HG02763 (cell line): Measurements from ENCODE around the gene GOLPH3.
"Not testable (repeated sequence)": the region's sequence is repeated elsewhere in the genome, so short reads cannot be mapped to it uniquely, and the experiment has no call there.

Experiments used
- ATAC-seq: cut with Tn5 transposase; IDR thresholded peaks from one replicate; pipeline ENCODE4 v1.9.1; 2021; ENCODE audit warnings: mild to moderate bottlenecking, moderate library complexity; ENCODE audit not compliant: unreplicated experiment

Gene GOLPH3

DNA sequence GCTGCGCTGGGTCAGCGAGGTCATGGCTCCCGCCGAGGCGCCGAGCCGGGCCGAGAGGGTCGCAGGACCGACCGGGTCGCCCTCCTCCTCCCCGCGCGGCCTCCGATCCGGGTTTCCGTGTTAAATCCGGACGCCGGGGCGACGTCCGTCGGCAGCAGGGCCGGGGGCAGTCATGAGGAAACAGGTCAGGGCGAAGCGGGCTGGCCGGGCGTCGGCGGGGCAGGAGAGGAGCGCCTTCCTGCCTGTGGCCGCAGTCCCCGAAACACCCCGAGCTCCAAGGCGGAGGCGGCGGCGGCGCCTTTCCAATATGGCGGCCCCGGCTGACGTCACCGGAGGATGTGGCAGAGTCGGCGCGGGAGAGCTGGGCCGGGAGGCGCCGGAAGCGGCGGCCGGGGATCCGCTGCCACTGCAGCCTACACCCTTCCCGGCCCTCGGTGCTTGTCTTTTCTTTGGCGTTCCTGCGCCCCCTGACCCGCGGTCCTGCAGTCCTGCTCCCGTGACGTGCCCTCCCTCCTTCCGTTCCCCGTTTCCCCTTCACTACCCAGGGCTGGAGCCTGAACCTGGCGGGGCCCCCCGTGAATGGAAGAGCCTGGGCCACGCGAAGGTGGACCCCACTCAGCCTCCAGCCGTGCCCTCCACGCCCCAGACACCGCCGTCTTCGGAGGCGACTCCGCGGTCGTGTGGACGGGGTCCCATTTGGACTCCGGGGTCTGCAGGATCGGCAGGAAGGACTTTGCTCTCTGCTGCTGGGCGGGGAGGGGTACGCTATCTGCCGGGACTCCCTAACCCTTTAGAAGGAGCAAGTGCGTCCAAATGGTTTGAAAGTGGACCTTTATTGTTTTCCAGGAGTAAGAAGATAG is at the start of gene GOLPH3:
Gene GOLPH3, minus strand, starts transcription at position 309 of the 860 bp plus-strand sequence. Its CDS starts 285 bp downstream, at position 24.
- ATAC-seq: peak; percentile 80

DNA sequence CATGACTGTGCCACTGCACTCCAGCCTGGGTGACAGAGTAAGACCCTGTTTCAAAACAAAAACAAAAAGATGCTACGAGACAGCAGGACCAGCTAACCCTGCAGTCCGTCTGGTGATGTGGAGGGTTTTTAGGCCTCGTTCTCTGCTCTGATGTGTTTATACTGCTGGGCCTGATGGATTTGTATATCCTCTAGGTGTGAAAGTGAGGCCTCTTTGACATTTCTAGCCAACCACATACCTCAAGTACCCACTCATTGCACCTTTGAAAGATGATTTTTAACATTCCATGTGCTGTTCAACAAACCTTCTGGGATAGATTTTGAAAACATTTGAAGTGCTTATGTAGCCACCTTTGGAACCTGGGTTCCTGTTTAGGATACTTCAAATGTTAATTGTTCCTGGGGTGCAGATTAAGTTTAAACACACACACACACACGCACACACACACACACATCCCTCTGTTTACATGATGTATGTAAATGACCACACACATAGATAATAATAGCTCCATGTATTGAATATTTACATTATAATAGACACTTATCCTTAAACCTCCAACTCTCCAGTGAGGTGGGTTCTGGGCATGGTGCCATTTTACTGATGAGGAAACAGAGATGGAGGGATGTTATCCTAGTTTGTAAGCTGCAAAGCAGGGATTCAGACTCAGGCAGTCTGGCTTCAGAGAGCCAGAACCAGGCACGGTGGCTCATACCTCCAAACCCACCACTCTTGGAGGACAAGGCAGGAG is 48.8 kb upstream of the GOLPH3 start:
- no peak for ATAC-seq

- ATAC-seq: no peak
Measured at GRCh38 chr5:32217886-32218396, 43.8 kb upstream of the GOLPH3 start.

GRCh38 chr5:32214344-32214743 is 40.2 kb upstream of the GOLPH3 start:
- ATAC-seq: not testable (repeated sequence)

- ATAC-seq: no peak
Measured at GRCh38 chr5:32210151-32210550, 36.0 kb upstream of the GOLPH3 start.

DNA sequence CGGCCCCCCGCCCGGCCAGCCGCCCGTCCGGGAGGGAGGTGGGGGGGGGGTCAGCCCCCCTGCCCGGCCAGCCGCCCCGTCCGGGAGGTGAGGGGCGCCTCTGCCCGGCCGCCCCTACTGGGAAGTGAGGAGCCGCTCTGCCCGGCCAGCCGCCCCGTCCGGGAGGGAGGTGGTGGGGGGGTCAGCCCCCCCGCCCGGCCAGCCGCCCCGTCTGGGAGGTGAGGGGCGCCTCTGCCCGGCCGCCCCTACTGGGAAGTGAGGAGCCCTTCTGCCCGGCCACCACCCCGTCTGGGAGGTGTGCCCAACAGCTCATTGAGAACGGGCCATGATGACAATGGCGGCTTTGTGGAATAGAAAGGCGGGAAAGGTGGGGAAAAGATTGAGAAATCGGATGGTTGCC is 34.7 kb upstream of the GOLPH3 start:
- ATAC-seq: not testable (repeated sequence)

DNA sequence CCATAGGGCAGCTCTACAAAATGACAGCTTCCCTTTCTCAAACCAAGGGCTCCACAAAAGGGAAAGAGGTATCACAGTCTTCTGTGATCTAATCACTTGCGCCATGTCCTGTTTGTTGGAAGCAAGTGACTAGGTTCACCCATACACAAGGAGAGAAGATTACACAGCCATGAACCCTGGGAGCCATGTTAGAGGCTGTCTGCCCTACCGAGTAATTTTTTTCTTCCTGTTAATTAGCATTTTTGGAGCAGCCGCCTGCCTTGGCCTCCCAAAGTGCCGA is 33.2 kb upstream of the GOLPH3 start:
- ATAC-seq: no peak

DNA sequence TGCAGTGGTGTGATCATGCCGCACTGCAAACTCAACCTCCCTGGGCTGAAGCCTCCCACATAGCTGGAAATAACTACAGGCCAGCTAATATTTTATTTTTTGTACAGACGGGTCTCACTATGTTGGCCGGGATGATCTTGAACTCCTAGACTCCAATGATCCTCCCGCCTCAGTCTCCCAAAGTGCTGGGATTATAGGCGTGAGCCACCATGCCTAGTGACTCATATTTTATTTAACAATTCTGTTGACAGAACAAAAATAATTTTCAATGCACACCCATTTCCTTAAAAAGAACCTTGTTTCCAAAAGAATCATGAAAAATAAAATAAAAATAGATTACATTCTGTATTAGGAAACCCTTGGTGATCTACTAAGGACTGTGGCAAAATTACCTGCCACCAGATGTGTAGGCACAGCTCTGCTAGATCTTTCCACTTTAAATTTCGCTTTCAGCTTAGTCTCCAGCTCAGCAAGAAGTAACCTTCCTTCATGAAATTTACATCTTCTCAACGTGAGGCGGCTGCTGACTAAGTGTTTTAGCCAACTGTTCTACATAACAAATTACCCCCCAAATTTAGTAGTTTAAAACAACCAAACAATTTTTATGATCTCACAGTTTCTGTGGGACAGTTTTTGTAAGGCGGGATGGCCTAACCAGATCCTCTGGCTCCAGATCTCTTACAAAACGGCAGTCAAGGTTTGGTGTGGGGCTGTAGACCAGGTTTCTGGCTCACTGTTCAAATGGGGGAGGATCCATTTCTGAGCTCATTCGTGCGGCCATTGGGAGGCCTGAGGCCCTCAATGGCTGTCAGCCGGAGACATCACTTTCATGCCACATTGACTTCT is 32.6 kb upstream of the GOLPH3 start:
- no peak for ATAC-seq

DNA sequence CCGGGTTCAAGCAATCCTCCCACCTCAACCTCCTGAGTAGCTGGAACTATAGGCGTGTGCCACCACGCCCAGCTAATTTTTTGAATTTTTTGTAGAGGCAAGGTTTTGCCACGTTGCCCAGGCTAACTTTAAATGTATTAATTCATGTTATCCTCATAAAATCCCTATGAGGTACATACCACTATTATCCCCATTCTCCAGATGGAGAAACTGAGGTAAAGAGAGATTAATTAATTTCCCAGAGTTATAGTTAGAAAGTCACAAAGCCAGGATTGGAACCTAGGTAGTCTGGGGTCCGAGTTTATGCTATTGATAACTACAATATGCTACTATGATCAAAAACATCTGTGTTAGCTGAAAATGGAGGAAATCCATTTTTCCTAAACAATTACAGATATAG is 31.9 kb upstream of the GOLPH3 start:
- ATAC-seq: no peak

DNA sequence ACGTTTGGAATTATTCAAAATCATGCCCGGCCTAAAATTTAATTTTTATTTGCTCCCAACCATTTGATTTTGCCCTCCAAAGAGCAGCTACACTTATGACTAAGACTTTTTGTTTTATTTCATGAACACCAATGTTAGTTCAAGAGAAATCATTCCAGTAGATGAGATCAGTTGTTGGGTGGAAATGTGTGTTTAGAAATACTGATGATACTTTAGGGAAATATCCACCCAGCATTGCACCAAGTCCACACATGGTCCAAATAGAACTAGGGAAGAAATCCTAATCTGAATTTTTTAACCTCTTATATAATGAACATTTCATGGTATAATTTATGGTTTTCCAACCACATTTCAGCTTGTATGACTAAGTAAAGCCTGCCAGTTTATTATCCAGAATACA is 28.3 kb upstream of the GOLPH3 start:
- ATAC-seq: no peak

- ATAC-seq: no peak
Measured at GRCh38 chr5:32201122-32201753, 27.1 kb upstream of the GOLPH3 start.

DNA sequence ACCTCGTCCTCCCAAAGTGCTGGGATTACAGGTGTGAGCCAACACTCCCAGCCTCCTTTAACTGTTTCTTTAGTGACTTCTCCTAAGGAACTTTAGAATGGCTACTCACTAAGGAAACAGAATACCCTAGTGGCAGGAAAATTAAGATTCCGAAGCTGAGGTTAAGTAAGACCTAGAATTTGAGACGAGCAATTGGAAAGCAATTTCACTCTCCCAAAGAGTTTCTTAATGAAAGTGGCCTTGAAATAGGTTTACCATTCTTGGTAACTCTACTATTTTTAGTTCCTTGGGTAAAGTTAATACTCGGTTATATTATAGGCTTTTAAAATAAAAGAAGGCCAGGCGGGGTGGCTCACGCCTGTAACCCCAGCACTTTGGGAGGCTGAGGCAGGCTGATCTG is 22.9 kb upstream of the GOLPH3 start:
- ATAC-seq: no peak

DNA sequence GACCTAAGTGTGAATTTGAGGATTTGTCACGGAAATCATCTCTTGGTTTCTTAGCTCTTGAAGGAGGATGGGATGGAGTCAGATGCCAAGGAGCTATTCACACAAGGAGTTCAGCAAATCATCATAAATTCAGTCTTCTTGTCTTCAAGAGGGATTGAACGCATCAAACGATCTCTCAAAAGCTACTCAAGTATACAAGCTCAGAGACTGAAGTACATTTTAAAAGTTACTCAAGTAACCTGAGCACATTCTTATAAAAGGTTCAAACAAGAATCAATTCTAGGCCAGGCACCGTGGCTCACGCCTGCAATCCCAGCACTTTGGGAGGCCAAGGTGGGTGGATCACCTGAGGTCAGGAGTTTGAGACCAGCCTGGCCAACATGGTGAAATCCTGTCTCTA is 21.1 kb upstream of the GOLPH3 start:
- ATAC-seq: no peak

- ATAC-seq: peak; percentile 60
Measured at GRCh38 chr5:32193591-32193990, 19.5 kb upstream of the GOLPH3 start.

GRCh38 chr5:32190095-32190494 is 16.0 kb upstream of the GOLPH3 start:
- ATAC-seq: no peak

DNA sequence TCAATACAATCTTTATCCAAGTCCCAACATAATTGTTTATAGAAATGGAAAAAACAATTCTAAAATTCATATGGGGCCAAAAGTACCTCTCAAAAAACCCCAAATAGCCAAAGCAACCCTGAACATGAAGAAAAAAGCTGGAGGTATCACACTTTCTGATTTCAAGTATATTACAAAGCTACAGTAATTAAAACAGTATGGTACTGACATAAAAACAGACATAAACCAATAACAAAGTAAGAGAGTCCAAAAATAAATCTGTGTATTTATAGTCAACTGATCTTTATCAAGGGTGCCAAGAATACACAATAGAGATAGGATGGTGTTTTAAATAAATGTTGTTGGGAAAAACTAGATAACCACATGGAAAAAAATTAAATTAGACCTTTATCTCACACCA is 13.6 kb upstream of the GOLPH3 start:
- no peak for ATAC-seq

DNA sequence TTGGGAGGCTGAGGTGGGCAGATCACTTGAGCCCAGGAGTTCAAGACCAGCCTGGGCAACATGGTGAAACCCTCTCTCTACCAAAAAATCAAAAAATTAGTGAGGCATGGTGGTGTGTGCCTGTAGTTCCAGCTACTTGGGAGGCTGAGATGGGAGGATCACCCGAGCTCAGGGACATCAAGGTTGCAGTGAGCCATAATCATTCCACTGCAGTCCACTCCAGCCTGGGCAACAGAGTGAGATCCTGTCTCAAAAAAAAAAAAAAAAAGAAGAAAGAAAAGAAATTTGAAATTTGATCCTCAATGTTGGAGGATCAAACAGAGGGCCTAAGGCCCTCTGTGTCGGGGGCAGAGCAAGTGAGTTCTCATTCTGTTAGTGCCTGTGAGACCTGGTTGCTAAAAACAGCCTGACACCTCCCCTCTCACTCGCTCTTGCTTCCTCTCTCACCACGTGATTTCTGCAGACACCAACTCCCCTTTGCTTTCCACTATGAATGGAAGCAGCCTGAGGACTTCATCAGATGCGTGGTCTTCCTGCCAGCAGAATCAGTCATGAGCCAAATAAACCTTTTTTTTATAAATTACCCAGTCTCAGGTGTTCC is 8.4 kb upstream of the GOLPH3 start:
- ATAC-seq: peak; percentile 74

- peak; percentile 12 for ATAC-seq
Measured at GRCh38 chr5:32173267-32174010, 680 bp downstream of the GOLPH3 start.

DNA sequence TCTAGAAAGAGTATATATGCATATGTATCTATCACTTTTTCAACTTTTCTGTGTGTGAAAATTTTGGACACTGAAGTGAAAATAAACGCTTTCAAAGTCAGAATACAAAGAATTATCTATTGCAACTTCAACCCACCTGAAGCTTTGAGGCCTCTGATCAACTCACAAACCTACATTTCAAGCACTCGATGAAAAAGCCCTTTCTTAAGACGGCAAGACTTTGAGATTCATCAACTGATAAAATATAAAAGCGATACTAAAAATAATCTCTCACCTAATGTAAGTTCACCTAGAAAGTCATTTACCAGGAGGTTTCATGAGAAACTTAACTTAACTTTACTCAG is 1.2 kb downstream of the GOLPH3 start:
- ATAC-seq: no peak
